HepG2 (cell line): ENCODE measurements around the gene MMP3. TPM values are rescaled to one million over a fixed set of nuclear protein-coding genes. Genes with fewer than 3 reads are reported as not detected.

Source experiments
- ATAC-seq: fragments of 200-7000 bp; cut with Tn5 transposase; 3 replicates; pipeline ENCODE4 v1.9.1; 2020; ENCODE audit warnings: mild to moderate bottlenecking, moderate library complexity
- BruUV-seq: library from RNA; stranded (reverse); fragments of 400-500 nt; replicated peaks from 2 replicates; lab custom pipeline; 2021; lab: Mats Ljungman, UMichigan
- CTCF ChIA-PET: fragments of 300-600 bp; formaldehyde crosslinking; extraction: SDS; loops from one replicate; lab custom pipeline; 2021; ENCODE audit warnings: low total read pairs, inconsistent platforms, low intra/inter-chr PET ratio; lab: Yijun Ruan, JAX
- POLR2A ChIA-PET: fragments of 350-600 bp; sonication (Branson Sonifier 250); formaldehyde crosslinking; loops from one replicate; lab custom pipeline; 2020; ENCODE audit warnings: antibody characterized with exemption, inconsistent platforms; lab: Yijun Ruan, JAX
- DNase-seq: peaks from one replicate; pipeline ENCODE4 v3.0.0-alpha.2; 2015; ENCODE audit warnings: low spot score
- FAIRE-seq: peaks from 3 replicates; lab custom pipeline; 2011; peaks lifted over from hg19 to GRCh38; lab: Jason Lieb, UNC
- H2AFZ ChIP-seq: one replicate; pipeline ENCODE4 v1.6.1; 2011; ENCODE audit warnings: low read length, inconsistent platforms
- H3K27ac ChIP-seq: fragments of 300-600 bp; 3 replicates; pipeline ENCODE4 v1.8.0; 2011; ENCODE audit warnings: mixed run types, mild to moderate bottlenecking, mixed read lengths, low read length, inconsistent platforms; ENCODE audit not compliant: insufficient read depth; ENCODE audit errors: extremely low read length
- H3K27me3 ChIP-seq, 2 experiments: fragments of 200-600 bp in 1 of 2; 2 replicates in 1 of 2; 3 replicates in 1 of 2; pipeline versions ENCODE4 v1.6.0 to v1.8.0; 2011; ENCODE audit warnings: low read length in 2 of 2, mild to moderate bottlenecking in 2 of 2, moderate library complexity in 2 of 2, inconsistent platforms in 1 of 2; ENCODE audit not compliant: insufficient read depth in 2 of 2, control insufficient read depth in 1 of 2
- H3K36me3 ChIP-seq, 2 experiments: fragments of 200-600 bp in 1 of 2; replicated peaks in 1 of 2; 2 replicates in 1 of 2; 3 replicates in 1 of 2; pipeline versions ENCODE4 v1.5.1 to v1.8.0; 2011; ENCODE audit warnings: low read length in 2 of 2, inconsistent platforms in 1 of 2; ENCODE audit not compliant: insufficient read depth in 2 of 2, control insufficient read depth in 1 of 2
- H3K4me1 ChIP-seq: 2 replicates; pipeline ENCODE4 v1.5.1; 2012; ENCODE audit warnings: low read length, inconsistent platforms; ENCODE audit not compliant: insufficient read depth
- H3K4me2 ChIP-seq: 2 replicates; pipeline ENCODE4 v1.6.0; 2011; ENCODE audit warnings: low read depth, low read length, inconsistent platforms
- H3K4me3 ChIP-seq, 3 experiments: fragments of 200-600 bp in 1 of 3; sonication (generic), shearing (Covaris generic) in 1 of 3; replicated peaks in 1 of 3; 2 replicates each; pipeline ENCODE4 v1.5.1; 2011 to 2016; ENCODE audit warnings: low read length in 3 of 3, inconsistent platforms in 2 of 3, low read depth in 2 of 3, mild to moderate bottlenecking in 2 of 3, control low read depth in 1 of 3, mixed read lengths in 1 of 3; ENCODE audit not compliant: insufficient read depth in 1 of 3
- H3K79me2 ChIP-seq: one replicate; pipeline ENCODE4 v1.6.1; 2011; ENCODE audit warnings: low read length, inconsistent platforms; ENCODE audit not compliant: insufficient read depth
- H3K9ac ChIP-seq: 2 replicates; pipeline ENCODE4 v1.6.0; 2011; ENCODE audit warnings: mild to moderate bottlenecking, low read depth, low read length, inconsistent platforms; ENCODE audit not compliant: insufficient read depth
- H3K9me3 ChIP-seq: 2 replicates; pipeline ENCODE4 v1.5.1; 2012; ENCODE audit warnings: mild to moderate bottlenecking, low read length
- H4K20me1 ChIP-seq: 2 replicates; pipeline ENCODE4 v1.6.0; 2011; ENCODE audit warnings: inconsistent platforms, mild to moderate bottlenecking, low read length, moderate library complexity; ENCODE audit not compliant: insufficient read depth
- HDAC6 ChIP-seq: fragments of 200-600 bp; sonication (generic); IDR thresholded peaks from 2 replicates; pipeline ENCODE4 v1.7.0; 2017; ENCODE audit warnings: mild to moderate bottlenecking, antibody characterized with exemption, low read length, low read depth
- KDM5A ChIP-seq: fragments of 200-600 bp; sonication (generic); IDR thresholded peaks from 2 replicates; pipeline ENCODE4 v1.7.0; 2018; ENCODE audit warnings: antibody characterized with exemption, mild to moderate bottlenecking, low read length, borderline replicate concordance
- MTF2 ChIP-seq: sonication (generic); formaldehyde crosslinking; IDR thresholded peaks from 2 replicates; pipeline ENCODE4 v1.5.0; 2020; ENCODE audit warnings: missing genetic modification reagents, borderline replicate concordance
- PHF20 ChIP-seq: sonication (generic); formaldehyde crosslinking; IDR thresholded peaks from 2 replicates; pipeline ENCODE4 v1.5.0; 2020; ENCODE audit warnings: mild to moderate bottlenecking, missing genetic modification reagents
- RBM39 ChIP-seq: fragments of 200-400 bp; formaldehyde crosslinking; IDR thresholded peaks from one replicate; pipeline ENCODE4 v1.6.1; 2018; ENCODE audit warnings: antibody characterized with exemption, mild to moderate bottlenecking, low read depth, low read length; ENCODE audit not compliant: poor library complexity, severe bottlenecking
- RXRB ChIP-seq: IDR thresholded peaks from 2 replicates; pipeline ENCODE4 v1.6.1; 2016; ENCODE audit warnings: borderline replicate concordance, missing genetic modification reagents, missing compliant biosample characterization
- SAP130 ChIP-seq: IDR thresholded peaks from 2 replicates; pipeline ENCODE4 v1.6.1; 2016; ENCODE audit warnings: low read depth
- TCF7L2 ChIP-seq: IDR thresholded peaks from 2 replicates; pipeline ENCODE4 v1.6.1; 2011; ENCODE audit warnings: mild to moderate bottlenecking, low read depth, low read length, moderate library complexity
- ZNF34 ChIP-seq: sonication (generic); formaldehyde crosslinking; IDR thresholded peaks from 2 replicates; pipeline ENCODE4 v1.4.0; 2020; ENCODE audit warnings: mild to moderate bottlenecking, missing genetic modification reagents, borderline replicate concordance
- ZNF430 ChIP-seq: sonication (generic); formaldehyde crosslinking; IDR thresholded peaks from 2 replicates; pipeline ENCODE4 v1.9.0; 2021; ENCODE audit warnings: mild to moderate bottlenecking, missing genetic modification reagents
- ZNF740 ChIP-seq: sonication (generic); formaldehyde crosslinking; IDR thresholded peaks from 2 replicates; pipeline ENCODE4 v1.4.0; 2020; ENCODE audit warnings: missing genetic modification reagents
- ZSCAN22 ChIP-seq: sonication (generic); formaldehyde crosslinking; IDR thresholded peaks from 2 replicates; pipeline ENCODE4 v1.4.0; 2020; ENCODE audit warnings: mild to moderate bottlenecking, missing genetic modification reagents
- WGBS: methylation state at CpG from one replicate; pipeline ENCODE4 v1.1.6; 2017; ENCODE audit warnings: low lambda C conversion rate; 5-methylcytosine and 5-hydroxymethylcytosine counted together
- in situ Hi-C: cut with HindIII; loops from 2 replicates; pipeline ENCODE4 v1.10.0; 2017; ENCODE audit warnings: low pct_unique_long_range_greater_than_20kb; ENCODE audit not compliant: extremely low pct_ligation_motif_present
- intact Hi-C: fragments of 100-400 bp; cut with micrococcal nuclease; formaldehyde crosslinking; loops from one replicate; pipeline ENCODE4 v1.10.0; 2022; ENCODE audit not compliant: unreplicated experiment
- polyA plus RNA-seq, 8 experiments: library from polyadenylated mRNA; depleted of rRNA in 3 of 8; stranded (reverse) in 7 of 8; unstranded in 1 of 8; fragments of >200 nt; fragmentation: Illumina TruSeq in 4 of 8; extraction: Trizol in 4 of 8; gene quantifications; 2 replicates each; pipeline versions ENCODE4 v1.2.1 to v1.2.3, GENCODE V29; 2011 to 2016; ENCODE audit warnings: low read depth in 4 of 8, missing spikeins in 1 of 8, mixed read lengths in 1 of 8; ENCODE audit not compliant: insufficient read depth in 1 of 8
- total RNA-seq, 5 experiments: library from RNA; depleted of rRNA; stranded (reverse); fragments of >200 nt; fragmentation: Illumina TruSeq; extraction: Trizol; gene quantifications; 2 replicates each; pipeline ENCODE4 v1.2.3, GENCODE V29; 2016; ENCODE audit warnings: low read depth in 1 of 5

The MMP3 gene
- total and polyA plus RNA-seq, 2 of the 13 experiments (the other 11 are each of a cell fraction or from before 2014, with no cell fraction given): 1.2 to 1.5 TPM

- 24% methylated on average over 2 of the region's 2 CpGs for WGBS
- Histone ChIP-seq H3K27me3 (no peaks in the 10 kb centered on the region; a peak in 1 of 5 replicates), H3K36me3 (no peaks in the 10 kb centered on the region), H3K27ac (no peak overlapping the region), H3K4me2 (no peak overlapping the region), H3K9ac (no peak overlapping the region), H3K4me1 (no peaks in the 10 kb centered on the region), H3K79me2 (no peaks in the 10 kb centered on the region), H3K9me3 (no peaks in the 10 kb centered on the region), H4K20me1 (no peaks in the 10 kb centered on the region), H2AFZ (no peak overlapping the region), H3K4me3 (no peak overlapping the region)
- DNase-seq (no peak), ATAC-seq (no peak), FAIRE-seq (no peak)
- in situ Hi-C loops: no loop called here
- POLR2A ChIA-PET: no interaction called here
- CTCF ChIA-PET: no interaction called here
- BruUV-seq: no TSS peak
- intact Hi-C loops: no loop called here
- TF ChIP-seq TCF7L2: no peak
- no peak for TF ChIP-seq RBM39
- no peak for TF ChIP-seq ZNF740 (CRISPR knock-in tag)
- TF ChIP-seq ZNF34 (CRISPR knock-in tag): no peak
- no peak for TF ChIP-seq ZSCAN22 (CRISPR knock-in tag)
- no peak for TF ChIP-seq SAP130
- TF ChIP-seq PHF20 (CRISPR knock-in tag): no peak
- TF ChIP-seq KDM5A: no peak
- no peak for TF ChIP-seq HDAC6
- no peak for TF ChIP-seq MTF2 (CRISPR knock-in tag)
- no peak for TF ChIP-seq ZNF430 (CRISPR knock-in tag)
- TF ChIP-seq RXRB (CRISPR knock-in tag): no peak
Observed at GRCh38 chr11:102878595-102878994, 35.2 kb upstream of the MMP3 start.
